DMS79 (cell line): ENCODE results near the gene ADGRF1.
"Not testable (repeated sequence)": the region's sequence is repeated elsewhere in the genome, so short reads cannot be mapped to it uniquely, and the experiment has no call there.

Experiments
- DNase-seq: peaks from one replicate; lab custom pipeline; 2025; lab: John Stamatoyannopoulos, UW

Gene ADGRF1

GRCh38 chr6:47022191-47022590, 19.9 kb downstream of the ADGRF1 start:
- DNase-seq = no peak

- no peak for DNase-seq
Observed at GRCh38 chr6:47019941-47020340, 22.2 kb downstream of the ADGRF1 start.

GRCh38 chr6:47016909-47017308, 25.2 kb downstream of the ADGRF1 start:
- DNase-seq = no peak

- no peak for DNase-seq
Observed at GRCh38 chr6:47016261-47016660, 25.9 kb downstream of the ADGRF1 start.

- no peak for DNase-seq
Observed at GRCh38 chr6:47014401-47014800, 27.7 kb downstream of the ADGRF1 start.

GRCh38 chr6:47009583-47009982, 32.5 kb downstream of the ADGRF1 start:
- DNase-seq = no peak

- DNase-seq = no peak
Observed at GRCh38 chr6:47008397-47008763, 33.8 kb downstream of the ADGRF1 start.

GRCh38 chr6:47007657-47008396, 34.3 kb downstream of the ADGRF1 start:
- no peak for DNase-seq

- DNase-seq = no peak
Observed at GRCh38 chr6:47005486-47005885, 36.6 kb downstream of the ADGRF1 start.

GRCh38 chr6:47004463-47004862, 37.7 kb downstream of the ADGRF1 start:
- DNase-seq = no peak

- DNase-seq = no peak
Observed at GRCh38 chr6:47000842-47001241, 41.3 kb downstream of the ADGRF1 start.

- DNase-seq = no peak
Observed at GRCh38 chr6:46998436-46999017, 43.6 kb downstream of the ADGRF1 start.

GRCh38 chr6:46997646-46998045, 44.5 kb downstream of the ADGRF1 start:
- DNase-seq = no peak

GRCh38 chr6:46996860-46997641, 45.1 kb downstream of the ADGRF1 start:
- DNase-seq = no peak

- DNase-seq = no peak
Observed at GRCh38 chr6:46994933-46995332, 47.2 kb downstream of the ADGRF1 start.

- DNase-seq = no peak
Observed at GRCh38 chr6:46993846-46994245, 48.3 kb downstream of the ADGRF1 start.

- not testable (repeated sequence) for DNase-seq
Observed at GRCh38 chr6:46992391-46992790, 49.7 kb downstream of the ADGRF1 start.

- DNase-seq = peak; percentile 42
Observed at GRCh38 chr6:46990818-46991510, 51.2 kb downstream of the ADGRF1 start.

- DNase-seq = no peak
Observed at GRCh38 chr6:46990031-46990644, 52.0 kb downstream of the ADGRF1 start.

- no peak for DNase-seq
Observed at GRCh38 chr6:46989398-46989797, 52.7 kb downstream of the ADGRF1 start.

GRCh38 chr6:46985943-46986342, 56.2 kb downstream of the ADGRF1 start:
- DNase-seq = no peak

GRCh38 chr6:46983007-46983411, 59.1 kb downstream of the ADGRF1 start:
- peak; percentile 24 for DNase-seq
